Stimulated activated CD4-positive, alpha-beta T cell treated with anti-CD3 and anti-CD28 coated beads, TNF-alpha, amount 100 ng/mL, for 48 hours (primary cell): Measurements from ENCODE around the gene TRIM39.
"Not testable (repeated sequence)": the region's sequence is repeated elsewhere in the genome, so short reads cannot be mapped to it uniquely, and the experiment has no call there.

Experiments
- DNase-seq, 3 donors: peaks; one replicate each; pipeline ENCODE4 v3.0.0-alpha.2; 2020; ENCODE audit warnings: low read depth in 3 of 3

TRIM39 gene

GRCh38 chr6:30363459-30363858, 36.7 kb downstream of the TRIM39 start:
- DNase-seq, result no peak

GRCh38 chr6:30364591-30364990, 37.9 kb downstream of the TRIM39 start:
- DNase-seq, result no peak

DNA sequence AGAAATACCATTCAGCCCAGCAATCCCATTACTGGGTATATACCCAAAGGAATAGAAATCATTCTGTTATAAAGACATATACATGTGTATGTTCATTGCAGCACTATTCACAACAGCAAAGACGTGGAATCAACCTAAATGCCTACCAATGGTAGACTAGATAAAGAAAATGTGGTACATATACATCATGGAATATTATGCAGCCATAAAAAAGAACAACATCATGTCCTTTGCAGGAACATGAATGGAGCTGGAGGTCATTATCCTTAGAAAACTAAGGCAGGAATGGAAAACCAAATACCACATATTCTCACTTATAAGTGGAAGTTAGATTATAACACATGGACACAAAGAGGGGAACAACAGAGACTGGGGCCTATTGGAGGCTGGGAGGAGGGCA, 42.6 kb downstream of the TRIM39 start:
- DNase-seq, result not testable (repeated sequence)

DNA sequence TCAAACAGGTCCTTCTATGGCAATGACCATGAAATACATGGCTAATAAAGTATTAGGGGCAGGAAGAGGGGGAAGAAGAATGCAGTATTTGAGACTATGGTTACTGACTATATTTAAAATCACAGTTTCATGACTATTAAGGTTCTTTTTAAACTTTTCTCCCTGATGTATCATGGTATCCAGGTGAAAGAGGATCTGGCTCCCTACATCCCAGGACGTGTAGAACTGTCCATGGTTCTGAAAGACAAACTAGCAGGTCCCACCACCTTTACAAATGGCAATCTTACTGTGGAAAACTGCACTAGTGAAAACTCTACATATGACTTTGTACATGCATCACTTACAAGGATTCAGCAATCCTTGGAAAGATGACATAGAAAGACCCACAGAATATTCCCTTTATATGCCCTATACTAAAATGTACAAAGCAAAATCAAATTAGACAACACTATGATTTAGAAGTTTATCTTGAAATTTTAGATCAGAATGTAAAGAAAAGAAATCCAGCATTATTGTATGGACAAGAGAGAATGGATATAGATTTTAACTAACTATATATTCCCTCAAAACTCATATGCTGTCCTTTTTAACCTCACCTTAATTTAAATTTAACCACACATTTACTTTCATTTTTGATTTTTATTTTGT, 51.7 kb downstream of the TRIM39 start:
- no peak for DNase-seq

- no peak for DNase-seq
Measured at GRCh38 chr6:30380464-30380863, 53.7 kb downstream of the TRIM39 start.

DNA sequence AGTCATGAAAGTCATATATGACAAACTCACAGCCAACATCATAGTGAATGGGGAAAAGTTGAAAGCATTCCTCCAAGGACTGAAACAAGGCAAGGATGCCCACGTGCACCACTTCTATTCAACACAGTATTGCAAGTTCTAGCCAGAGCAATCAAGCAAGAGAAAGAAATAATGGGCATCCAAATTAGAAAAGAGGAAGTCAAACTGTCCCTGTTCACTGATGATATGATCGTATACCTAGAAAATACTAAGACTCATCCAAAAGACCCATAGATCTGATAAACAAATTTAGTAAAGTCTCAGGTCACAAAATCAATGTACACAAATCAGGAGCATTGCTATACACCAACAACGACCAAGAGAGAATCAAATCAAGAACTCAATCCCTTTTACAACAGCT, 59.4 kb downstream of the TRIM39 start:
- no peak for DNase-seq

DNA sequence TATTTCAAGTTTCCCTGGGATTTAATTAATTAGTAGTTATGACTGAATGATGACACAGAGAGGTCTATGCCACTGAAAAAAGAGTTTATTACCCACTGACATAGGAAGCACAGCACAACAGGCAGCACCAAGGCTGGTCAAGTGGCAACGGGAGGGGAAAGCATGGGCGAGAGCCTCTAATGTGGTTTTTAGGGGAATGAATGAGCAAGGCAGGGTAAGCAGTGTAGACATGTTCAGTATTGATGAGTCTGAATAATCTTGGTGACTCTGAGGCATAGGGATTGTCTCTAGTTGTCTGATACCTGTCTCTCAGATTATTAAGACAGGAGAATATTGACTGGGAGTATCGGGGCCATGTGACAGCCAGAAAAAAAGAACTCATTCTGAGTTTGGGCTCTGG, 64.5 kb downstream of the TRIM39 start:
- DNase-seq, result no peak
